Neuronal stem cell (in vitro differentiated cells): Measurements from ENCODE around the gene ASPG.

Experiments used
- DNase-seq: peaks from one replicate; pipeline ENCODE4 v3.0.0-alpha.2; 2013; ENCODE audit warnings: low spot score
- H2AFZ ChIP-seq: one replicate; pipeline ENCODE4 v1.6.1; 2013; ENCODE audit warnings: mild to moderate bottlenecking, low read length, inconsistent platforms
- H2AK5ac ChIP-seq: 2 replicates; pipeline ENCODE4 v1.6.1; 2013; ENCODE audit warnings: low read depth, mild to moderate bottlenecking, inconsistent platforms, low read length, moderate library complexity, mixed read lengths
- H2BK120ac ChIP-seq: 2 replicates; pipeline ENCODE4 v1.6.1; 2013; ENCODE audit warnings: low read depth, mild to moderate bottlenecking, inconsistent platforms, low read length, moderate library complexity, mixed read lengths
- H2BK12ac ChIP-seq: one replicate; pipeline ENCODE4 v1.6.1; 2013; ENCODE audit warnings: low read length, inconsistent platforms
- H2BK15ac ChIP-seq: 2 replicates; pipeline ENCODE4 v1.6.1; 2013; ENCODE audit warnings: mild to moderate bottlenecking, low read length, inconsistent platforms, mixed read lengths
- H2BK5ac ChIP-seq: one replicate; pipeline ENCODE4 v1.6.1; 2013; ENCODE audit warnings: inconsistent platforms, mild to moderate bottlenecking, low read length, moderate library complexity
- H3K14ac ChIP-seq: one replicate; pipeline ENCODE4 v1.6.1; 2013; ENCODE audit warnings: low read length, inconsistent platforms
- H3K18ac ChIP-seq: 2 replicates; pipeline ENCODE4 v1.6.1; 2013; ENCODE audit warnings: low read length, inconsistent platforms
- H3K23ac ChIP-seq: 2 replicates; pipeline ENCODE4 v1.6.1; 2013; ENCODE audit warnings: low read depth, mild to moderate bottlenecking, mixed read lengths, low read length, inconsistent platforms; ENCODE audit not compliant: poor library complexity
- H3K27ac ChIP-seq: replicated peaks from 3 replicates; pipeline ENCODE4 v1.5.1; 2013; ENCODE audit warnings: low read length, inconsistent platforms
- H3K27me3 ChIP-seq, 3 experiments: 2 replicates each; pipeline ENCODE4 v1.6.1; 2013; ENCODE audit warnings: low read length in 3 of 3, mild to moderate bottlenecking in 2 of 3, inconsistent platforms in 1 of 3, low read depth in 1 of 3, mixed read lengths in 1 of 3, moderate library complexity in 1 of 3; ENCODE audit not compliant: control insufficient read depth in 3 of 3, insufficient read depth in 3 of 3
- H3K36me3 ChIP-seq, 2 donors: replicated peaks in 1 of 2; 2 replicates each; pipeline ENCODE4 v1.6.1; 2013; ENCODE audit warnings: low read length in 2 of 2; ENCODE audit not compliant: control insufficient read depth in 2 of 2, insufficient read depth in 2 of 2
- H3K4ac ChIP-seq: 2 replicates; pipeline ENCODE4 v1.6.1; 2013; ENCODE audit warnings: inconsistent platforms, mild to moderate bottlenecking, low read length, moderate library complexity
- H3K4me1 ChIP-seq, 2 donors: 1 replicate in 1 of 2; 2 replicates in 1 of 2; pipeline ENCODE4 v1.6.1; 2013; ENCODE audit warnings: low read length in 2 of 2, low read depth in 1 of 2; ENCODE audit not compliant: control insufficient read depth in 2 of 2, insufficient read depth in 1 of 2
- H3K4me2 ChIP-seq: one replicate; pipeline ENCODE4 v1.6.1; 2013; ENCODE audit warnings: mild to moderate bottlenecking, low read length, inconsistent platforms; ENCODE audit not compliant: insufficient read depth, poor library complexity, severe bottlenecking
- H3K4me3 ChIP-seq, 2 donors: 2 replicates each; pipeline ENCODE4 v1.5.1; 2013; ENCODE audit warnings: low read length in 2 of 2, mild to moderate bottlenecking in 2 of 2, inconsistent platforms in 1 of 2, moderate library complexity in 1 of 2
- H3K79me1 ChIP-seq: one replicate; pipeline ENCODE4 v1.6.1; 2013; ENCODE audit warnings: low read depth, mild to moderate bottlenecking, inconsistent platforms, low read length, moderate library complexity
- H3K9ac ChIP-seq: one replicate; pipeline ENCODE4 v1.6.1; 2013; ENCODE audit warnings: mild to moderate bottlenecking, low read depth, low read length, inconsistent platforms; ENCODE audit not compliant: poor library complexity
- H3K9me3 ChIP-seq, 2 donors: replicated peaks in 1 of 2; 2 replicates each; pipeline versions ENCODE3 to v1.6.1; 2013; ENCODE audit warnings: low read length in 2 of 2, mild to moderate bottlenecking in 2 of 2, inconsistent platforms in 1 of 2, low read depth in 1 of 2, mixed read lengths in 1 of 2, moderate library complexity in 1 of 2; ENCODE audit not compliant: control insufficient read depth in 2 of 2, insufficient read depth in 1 of 2
- H4K8ac ChIP-seq: one replicate; pipeline ENCODE4 v1.6.1; 2013; ENCODE audit warnings: low read depth, mild to moderate bottlenecking, inconsistent platforms, low read length, moderate library complexity
- H4K91ac ChIP-seq: one replicate; pipeline ENCODE4 v1.6.1; 2013; ENCODE audit warnings: low read length, low read depth, mild to moderate bottlenecking, inconsistent platforms; ENCODE audit not compliant: poor library complexity
- WGBS, 2 donors: extraction: QIAGEN DNeasy Blood & Tissue Kit; methylation state at CpG; one replicate each; pipeline ENCODE4 v1.1.7; 2013; ENCODE audit warnings: missing lambda C conversion rate in 2 of 2, mixed read lengths in 1 of 2; ENCODE audit not compliant: insufficient read length in 2 of 2, insufficient replicate concordance in 1 of 2; ENCODE audit errors: extremely low coverage in 2 of 2; 5-methylcytosine and 5-hydroxymethylcytosine counted together

The ASPG gene

GRCh38 chr14:104144453-104144790 is 58.9 kb downstream of the ASPG start:
- peaks cover 0 to 2% of the 10 kb centered on the region in 2 donors for H3K36me3 ChIP-seq
- no peak overlapping the region for H2BK120ac ChIP-seq
- no peak overlapping the region for H3K4me2 ChIP-seq
- peak overlapping the region; percentile 44 for H2AK5ac ChIP-seq
- H3K4me1 ChIP-seq: peaks cover 38 to 47% of the 10 kb centered on the region in 2 donors
- no peak overlapping the region for H3K18ac ChIP-seq
- no peak overlapping the region for H3K9ac ChIP-seq
- H3K4me3 ChIP-seq: no peak overlapping the region
- WGBS, 2 donors: no CpG with 5 or more reads among the region's 4 CpGs
- peaks cover 37% of the 10 kb centered on the region for H3K79me1 ChIP-seq
- H3K9me3 ChIP-seq: no peaks in the 10 kb centered on the region
- no peak for DNase-seq
- no peak overlapping the region for H4K91ac ChIP-seq
- H2AFZ ChIP-seq: no peak overlapping the region
- H2BK15ac ChIP-seq: no peak overlapping the region
- H3K14ac ChIP-seq: no peak overlapping the region
- H4K8ac ChIP-seq: no peak overlapping the region
- H3K27ac ChIP-seq: no peak overlapping the region
- H2BK5ac ChIP-seq: no peak overlapping the region
- no peak overlapping the region for H2BK12ac ChIP-seq
- no peak overlapping the region for H3K23ac ChIP-seq
- H3K27me3 ChIP-seq: no peaks in the 10 kb centered on the region
- no peak overlapping the region for H3K4ac ChIP-seq

DNA sequence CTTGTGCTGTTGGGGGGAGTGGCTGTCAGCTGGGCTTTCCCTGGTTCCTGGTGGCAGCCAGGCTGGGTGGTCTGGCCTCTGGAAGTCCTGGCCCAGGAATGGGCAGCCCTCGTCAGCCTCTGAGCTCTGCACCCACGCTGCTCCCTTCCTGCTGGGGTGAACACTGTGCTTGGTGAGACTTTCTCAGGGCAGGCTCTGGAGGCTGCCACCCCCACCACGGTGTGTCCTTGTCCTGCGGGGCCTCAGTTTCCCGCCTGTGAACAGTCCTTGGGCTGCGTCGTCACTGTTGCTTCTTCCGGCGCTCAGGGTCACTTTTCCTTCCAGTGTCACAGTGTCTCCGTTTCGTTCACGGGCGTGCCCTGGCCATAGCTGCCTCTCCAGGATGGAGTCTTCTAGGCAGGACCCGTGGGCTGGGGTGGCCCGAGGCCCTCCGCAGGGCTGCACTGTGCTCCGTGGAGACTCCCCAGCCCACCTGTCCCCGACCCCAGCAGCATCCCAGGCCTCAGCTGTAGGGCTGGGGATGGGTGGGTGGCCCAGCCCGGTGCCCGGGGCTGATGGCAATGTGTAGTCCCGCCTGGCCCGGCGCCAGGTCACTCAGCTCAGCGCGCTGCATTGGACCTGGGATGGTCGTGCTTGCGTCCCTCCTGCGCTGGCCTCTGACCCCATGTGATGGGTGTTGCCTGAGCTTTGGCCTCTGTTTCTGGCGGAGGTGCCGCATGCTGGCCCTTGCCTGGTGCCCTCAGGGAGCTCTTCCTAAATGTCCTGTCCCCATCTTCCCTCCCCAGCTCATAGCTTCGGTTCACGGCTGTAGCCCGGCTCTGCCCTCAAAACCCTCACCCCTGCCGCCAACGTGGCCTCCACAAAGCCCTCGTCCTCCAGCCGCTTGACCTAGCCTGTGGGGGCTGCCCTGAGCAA is 59.7 kb downstream of the ASPG start:
- Histone ChIP-seq H3K79me1 (peaks cover 37% of the 10 kb centered on the region), H2AK5ac (peak overlapping the region; percentile 88), H3K4me3 (no peak overlapping the region), H4K91ac (no peak overlapping the region), H3K27ac (no peak overlapping the region), H3K4ac (no peak overlapping the region), H4K8ac (no peak overlapping the region), H3K4me2 (no peak overlapping the region), H3K14ac (peak overlapping the region; percentile 63), H2BK5ac (peak overlapping the region; percentile 53), H2BK12ac (no peak overlapping the region), H3K9me3 (no peaks in the 10 kb centered on the region), H3K4me1 (peaks cover 36 to 47% of the 10 kb centered on the region in 2 donors), H3K18ac (peak overlapping the region; percentile 70), H2BK15ac (peak overlapping the region; percentile 64), H3K27me3 (no peaks in the 10 kb centered on the region), H3K9ac (no peak overlapping the region), H2AFZ (no peak overlapping the region), H3K36me3 (peaks cover 0 to 2% of the 10 kb centered on the region in 2 donors), H3K23ac (peak overlapping the region; percentile 55), H2BK120ac (no peak overlapping the region)
- DNase-seq: no peak
- no CpG with 5 or more reads among the region's 37 CpGs for WGBS, 2 donors

DNA sequence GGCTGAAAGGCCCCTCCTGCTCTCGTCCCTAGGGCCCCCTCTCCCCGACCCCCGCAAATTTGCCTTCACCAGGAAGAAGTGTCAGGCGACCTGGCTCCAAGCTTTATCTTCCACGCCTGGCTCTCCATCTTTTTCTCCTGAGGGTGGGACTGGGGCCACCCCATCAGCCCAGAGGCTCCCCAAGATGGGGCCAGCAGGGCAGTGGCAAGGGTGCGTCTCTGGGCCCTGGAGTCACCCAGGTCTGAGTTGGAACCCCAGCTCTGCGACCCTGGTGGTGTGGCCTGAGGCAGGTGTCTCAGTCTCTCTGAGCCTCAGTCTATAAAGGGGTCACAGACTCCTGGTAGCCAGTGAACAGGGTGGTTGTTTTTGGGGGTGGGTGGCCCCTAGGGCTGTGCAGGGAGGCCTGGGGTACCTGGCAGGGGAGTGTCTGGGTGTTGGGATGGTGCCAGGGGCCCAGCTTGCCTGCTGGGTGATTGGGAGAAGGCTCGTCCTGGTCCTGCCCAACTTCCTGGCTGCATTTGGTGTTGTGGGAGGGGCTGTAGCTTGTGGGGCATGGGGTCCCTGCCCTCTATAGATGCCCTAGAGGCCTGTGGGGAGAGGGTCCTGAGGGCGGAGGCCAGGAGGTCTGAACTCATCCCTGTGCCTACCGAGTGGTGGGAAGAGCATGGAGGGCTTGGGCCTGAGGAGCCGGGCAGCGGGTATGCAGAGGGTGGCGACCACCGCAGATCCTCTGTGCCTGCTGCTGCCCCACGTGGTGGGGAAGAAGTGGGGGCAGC is 60.5 kb downstream of the ASPG start:
- Histone ChIP-seq H3K4me3 (no peak overlapping the region), H3K9ac (no peak overlapping the region), H3K27me3 (no peaks in the 10 kb centered on the region), H3K79me1 (peaks cover 39% of the 10 kb centered on the region), H2BK5ac (peak overlapping the region; percentile 75), H3K4me1 (peaks cover 33 to 47% of the 10 kb centered on the region in 2 donors), H2AFZ (no peak overlapping the region), H2BK15ac (peak overlapping the region; percentile 37), H3K23ac (peak overlapping the region; percentile 20), H3K36me3 (peaks cover 0 to 2% of the 10 kb centered on the region in 2 donors), H3K4me2 (no peak overlapping the region), H3K27ac (no peak overlapping the region), H3K14ac (no peak overlapping the region), H2BK12ac (no peak overlapping the region), H3K18ac (peak overlapping the region; percentile 48), H2AK5ac (peak overlapping the region; percentile 88), H3K4ac (no peak overlapping the region), H2BK120ac (no peak overlapping the region), H4K8ac (no peak overlapping the region), H4K91ac (no peak overlapping the region), H3K9me3 (no peaks in the 10 kb centered on the region)
- no CpG with 5 or more reads among the region's 15 CpGs for WGBS, 2 donors
- DNase-seq: no peak
